ENCODE measurements around the gene SLC5A12. TPM values are rescaled to one million over a fixed set of nuclear protein-coding genes. Genes with fewer than 3 reads are reported as not detected.

The SLC5A12 gene
- total and polyA plus RNA-seq, 2 of the 4 experiments (the other 2 are of a cell fraction), result not detected

DNA sequence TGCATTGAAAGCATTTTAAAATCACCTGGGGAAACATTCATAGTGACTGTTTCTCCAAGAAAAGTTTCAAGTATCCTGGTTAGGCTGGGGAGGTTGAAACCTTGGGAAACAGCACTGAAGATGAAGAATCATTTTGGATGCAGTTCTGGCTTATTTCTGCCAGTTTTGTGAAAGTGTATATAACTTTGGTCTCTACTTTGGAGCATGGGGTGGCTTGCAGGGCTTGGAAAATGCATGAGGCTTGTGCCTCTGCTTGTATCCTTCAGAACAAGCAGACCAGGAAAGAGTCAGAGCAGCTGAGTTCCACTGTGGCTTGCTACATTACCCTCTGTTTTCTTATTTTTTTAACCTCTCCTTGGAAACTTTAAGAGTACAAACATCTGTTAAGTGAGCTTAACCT, 19.5 kb downstream of the SLC5A12 start:
- Histone ChIP-seq H3K4ac (ENCODE audit: low read depth, low read length) (no peak overlapping the region), H2BK5ac (ENCODE audit: low read depth, low read length, poor library complexity, severe bottlenecking) (no peak overlapping the region), H4K20me1 (ENCODE audit: insufficient read depth, low read length) (no peaks in the 10 kb centered on the region), H3K27me3 (ENCODE audit: control insufficient read depth, insufficient read depth, low read length) (no peaks in the 10 kb centered on the region), H3K27ac (ENCODE audit: insufficient read depth, low read length) (no peak overlapping the region), H3K36me3 (ENCODE audit: control insufficient read depth, insufficient read depth, low read length) (no peaks in the 10 kb centered on the region), H3K9ac (ENCODE audit: low read depth, low read length) (no peak overlapping the region), H2AK5ac (ENCODE audit: low read depth, low read length) (no peak overlapping the region), H4K5ac (ENCODE audit: low read depth, low read length) (no peak overlapping the region), H3K4me2 (ENCODE audit: low read depth, low read length) (no peak overlapping the region), H2AK9ac (replicated peaks; ENCODE audit: low read depth, low read length, poor library complexity) (no peak overlapping the region), H3K18ac (ENCODE audit: low read depth, low read length) (no peak overlapping the region), H2AFZ (replicated peaks; ENCODE audit: low read length, poor library complexity) (no peak overlapping the region), H3K56ac (ENCODE audit: extremely low read depth, insufficient read depth, low read length) (no peak overlapping the region), H4K8ac (ENCODE audit: low read depth in 2 of 2, low read length in 2 of 2) (no peak overlapping the region), H2BK120ac (ENCODE audit: low read depth, low read length) (no peak overlapping the region), H3K4me3 (ENCODE audit: insufficient read depth, low read depth, low read length) (no peak overlapping the region), H3K9me1 (ENCODE audit: insufficient read depth, low read length) (no peaks in the 10 kb centered on the region), H3K9me3 (ENCODE audit: control insufficient read depth, insufficient read depth, low read length) (no peaks in the 10 kb centered on the region), H2BK15ac (ENCODE audit: low read depth, low read length) (no peak overlapping the region), H2BK20ac (ENCODE audit: low read depth, low read length) (no peak overlapping the region), H3K23ac (ENCODE audit: low read depth, low read length) (no peak overlapping the region), H3K4me1 (ENCODE audit: control insufficient read depth, insufficient read depth, low read length) (no peaks in the 10 kb centered on the region), H3K79me1 (ENCODE audit: low read depth in 1 of 2, low read length in 2 of 2) (no peaks in the 10 kb centered on the region), H3K14ac (replicated peaks; ENCODE audit: low read depth, low read length) (no peak overlapping the region), H4K91ac (ENCODE audit: insufficient read depth, low read depth, low read length) (no peak overlapping the region)
- no peak for TF ChIP-seq CHD1 (IDR thresholded peaks at IDR 0.05; ENCODE audit: low read depth, low read length)
- TF ChIP-seq MXI1 (IDR thresholded peaks at IDR 0.05; ENCODE audit: borderline replicate concordance, low read depth, low read length), result no peak
- TF ChIP-seq RCOR1 (IDR thresholded peaks at IDR 0.05; ENCODE audit: insufficient replicate concordance, low read length), result no peak
- TF ChIP-seq MAZ (IDR thresholded peaks at IDR 0.05; ENCODE audit: borderline replicate concordance, low read depth, low read length), result no peak
- TF ChIP-seq, protein P1, sequence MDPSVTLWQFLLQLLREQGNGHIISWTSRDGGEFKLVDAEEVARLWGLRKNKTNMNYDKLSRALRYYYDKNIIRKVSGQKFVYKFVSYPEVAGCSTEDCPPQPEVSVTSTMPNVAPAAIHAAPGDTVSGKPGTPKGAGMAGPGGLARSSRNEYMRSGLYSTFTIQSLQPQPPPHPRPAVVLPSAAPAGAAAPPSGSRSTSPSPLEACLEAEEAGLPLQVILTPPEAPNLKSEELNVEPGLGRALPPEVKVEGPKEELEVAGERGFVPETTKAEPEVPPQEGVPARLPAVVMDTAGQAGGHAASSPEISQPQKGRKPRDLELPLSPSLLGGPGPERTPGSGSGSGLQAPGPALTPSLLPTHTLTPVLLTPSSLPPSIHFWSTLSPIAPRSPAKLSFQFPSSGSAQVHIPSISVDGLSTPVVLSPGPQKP (IDR thresholded peaks at IDR 0.05; ENCODE audit: borderline replicate concordance, low read depth, low read length), result no peak
- no peak for TF ChIP-seq NFE2L2 (IDR thresholded peaks at IDR 0.05; ENCODE audit: low read depth, low read length)
- no peak for TF ChIP-seq CEBPB (IDR thresholded peaks at IDR 0.05; ENCODE audit: low read depth, low read length)
- TF ChIP-seq, protein P2, sequence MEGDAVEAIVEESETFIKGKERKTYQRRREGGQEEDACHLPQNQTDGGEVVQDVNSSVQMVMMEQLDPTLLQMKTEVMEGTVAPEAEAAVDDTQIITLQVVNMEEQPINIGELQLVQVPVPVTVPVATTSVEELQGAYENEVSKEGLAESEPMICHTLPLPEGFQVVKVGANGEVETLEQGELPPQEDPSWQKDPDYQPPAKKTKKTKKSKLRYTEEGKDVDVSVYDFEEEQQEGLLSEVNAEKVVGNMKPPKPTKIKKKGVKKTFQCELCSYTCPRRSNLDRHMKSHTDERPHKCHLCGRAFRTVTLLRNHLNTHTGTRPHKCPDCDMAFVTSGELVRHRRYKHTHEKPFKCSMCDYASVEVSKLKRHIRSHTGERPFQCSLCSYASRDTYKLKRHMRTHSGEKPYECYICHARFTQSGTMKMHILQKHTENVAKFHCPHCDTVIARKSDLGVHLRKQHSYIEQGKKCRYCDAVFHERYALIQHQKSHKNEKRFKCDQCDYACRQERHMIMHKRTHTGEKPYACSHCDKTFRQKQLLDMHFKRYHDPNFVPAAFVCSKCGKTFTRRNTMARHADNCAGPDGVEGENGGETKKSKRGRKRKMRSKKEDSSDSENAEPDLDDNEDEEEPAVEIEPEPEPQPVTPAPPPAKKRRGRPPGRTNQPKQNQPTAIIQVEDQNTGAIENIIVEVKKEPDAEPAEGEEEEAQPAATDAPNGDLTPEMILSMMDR (conservative IDR thresholded peaks at IDR 0.05; ENCODE audit: low read depth, low read length), result no peak
- TF ChIP-seq BHLHE40 (IDR thresholded peaks at IDR 0.05; ENCODE audit: low read depth, low read length), result no peak
- no peak for TF ChIP-seq FOS (IDR thresholded peaks at IDR 0.05; ENCODE audit: low read depth, low read length)
- TF ChIP-seq MAFK (IDR thresholded peaks at IDR 0.05; ENCODE audit: low read depth, low read length), result no peak
- TF ChIP-seq, protein P3, sequence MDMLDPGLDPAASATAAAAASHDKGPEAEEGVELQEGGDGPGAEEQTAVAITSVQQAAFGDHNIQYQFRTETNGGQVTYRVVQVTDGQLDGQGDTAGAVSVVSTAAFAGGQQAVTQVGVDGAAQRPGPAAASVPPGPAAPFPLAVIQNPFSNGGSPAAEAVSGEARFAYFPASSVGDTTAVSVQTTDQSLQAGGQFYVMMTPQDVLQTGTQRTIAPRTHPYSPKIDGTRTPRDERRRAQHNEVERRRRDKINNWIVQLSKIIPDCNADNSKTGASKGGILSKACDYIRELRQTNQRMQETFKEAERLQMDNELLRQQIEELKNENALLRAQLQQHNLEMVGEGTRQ (IDR thresholded peaks at IDR 0.05; ENCODE audit: low read depth, low read length), result no peak
- no peak for TF ChIP-seq RAD21 (IDR thresholded peaks at IDR 0.05; ENCODE audit: low read length)
- no peak for TF ChIP-seq SMC3 (IDR thresholded peaks at IDR 0.05; ENCODE audit: low read depth, low read length)
- TF ChIP-seq RFX5 (IDR thresholded peaks at IDR 0.05; ENCODE audit: low read depth, low read length), result no peak
- no peak for TF ChIP-seq POLR2A (IDR thresholded peaks at IDR 0.05; ENCODE audit: low read depth, low read length)
- ATAC-seq (ENCODE audit: low read depth) (no peak), DNase-seq (no peak)
- dilution Hi-C loops (cut with HindIII; ENCODE audit: low sequenced_read_pairs, unreplicated experiment) (no loop called here), intact Hi-C loops (cut with micrococcal nuclease) (no loop called here), in situ Hi-C loops (cut with MboI; ENCODE audit: low sequenced_read_pairs) (no loop called here)
- BruUV-seq (replicated peaks), result no TSS peak
- CTCF ChIA-PET, result interaction anchor here (0.6 kb wide), 1 partner anchor 487 kb away, joined by 3 read pairs; no protein-coding TSS in a partner anchor
- POLR2A ChIA-PET (ENCODE audit: unreplicated experiment), result no interaction called here

Measured in IMR-90 (cell line).